GM18909 (cell line): Measurements from ENCODE around the gene KLHL25.
"Not testable (repeated sequence)": the region's sequence is repeated elsewhere in the genome, so short reads cannot be mapped to it uniquely, and the experiment has no call there.

Experiments used
- ATAC-seq: cut with Tn5 transposase; IDR thresholded peaks from one replicate; pipeline ENCODE4 v1.9.1; 2021; ENCODE audit warnings: mild to moderate bottlenecking; ENCODE audit not compliant: unreplicated experiment, poor library complexity

KLHL25 gene

GRCh38 chr15:85794598-85795336, at the start of gene KLHL25:
Gene KLHL25, minus strand, starts transcription at chr15:85794925. Its CDS starts 25,115 bp downstream, at chr15:85769810.
- ATAC-seq = peak; percentile 98

- no peak for ATAC-seq
Measured at GRCh38 chr15:85840802-85841152, 46.1 kb upstream of the KLHL25 start.

DNA sequence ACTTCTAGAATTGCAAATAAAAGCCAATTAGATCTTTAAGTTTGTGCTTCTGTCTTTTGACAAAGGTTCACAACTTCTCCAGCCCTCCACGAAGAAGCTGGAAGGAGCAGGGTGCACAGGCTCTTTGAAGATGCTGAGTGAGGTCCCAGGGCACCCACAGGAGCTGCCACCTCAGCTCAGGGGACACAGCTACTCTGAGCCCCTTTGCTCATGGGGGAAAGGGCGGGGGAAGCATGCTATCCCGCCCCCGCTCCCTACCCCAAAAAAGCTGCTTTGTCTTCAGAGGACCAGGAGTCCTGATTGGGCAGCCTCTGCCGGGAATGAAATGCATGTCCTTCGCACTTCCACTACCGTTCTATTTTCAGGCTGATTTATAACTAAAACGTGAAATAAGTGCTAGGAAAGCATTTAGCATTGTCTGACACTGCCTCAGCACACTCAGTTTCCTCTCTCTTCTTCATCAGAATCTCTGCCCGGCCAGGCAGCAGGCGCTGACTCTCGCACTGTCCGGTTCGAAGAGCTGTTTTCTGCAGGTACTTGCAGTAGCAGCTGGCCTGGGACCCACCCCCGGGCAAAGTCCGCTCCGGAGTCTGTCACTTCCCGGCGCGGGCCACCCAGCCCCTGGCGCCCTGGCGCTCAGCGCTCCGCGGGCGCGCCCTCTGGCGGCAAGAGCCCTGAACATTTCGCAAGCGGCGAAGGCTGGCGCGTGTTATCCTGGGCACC, 45.5 kb upstream of the KLHL25 start:
- peak; percentile 97 for ATAC-seq

DNA sequence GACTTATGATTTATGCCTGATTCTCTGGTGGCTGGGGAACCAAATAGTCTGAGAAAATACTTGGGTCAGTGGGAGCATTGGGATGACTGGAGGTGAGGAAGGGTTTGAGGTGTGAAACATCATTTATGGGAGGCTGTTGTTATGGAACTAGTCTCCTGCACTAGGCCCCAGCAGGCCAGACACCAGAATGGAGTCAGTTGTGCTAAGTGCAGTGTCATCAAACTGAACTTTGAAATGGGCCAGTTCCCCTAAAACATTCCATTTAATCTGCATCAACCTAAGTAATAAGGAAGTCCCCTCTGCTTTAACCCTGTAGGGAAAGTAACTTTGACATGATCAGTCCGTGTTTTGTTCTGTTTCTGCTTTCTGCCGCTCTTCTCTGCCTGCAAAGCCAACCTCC, 44.9 kb upstream of the KLHL25 start:
- ATAC-seq = no peak

GRCh38 chr15:85838655-85839054, 43.9 kb upstream of the KLHL25 start:
- no peak for ATAC-seq

- ATAC-seq = no peak
Measured at GRCh38 chr15:85837881-85838280, 43.2 kb upstream of the KLHL25 start.

- no peak for ATAC-seq
Measured at GRCh38 chr15:85837011-85837433, 42.3 kb upstream of the KLHL25 start.

GRCh38 chr15:85834651-85835050, 39.9 kb upstream of the KLHL25 start:
- ATAC-seq = no peak

- ATAC-seq = no peak
Measured at GRCh38 chr15:85832394-85832793, 37.7 kb upstream of the KLHL25 start.

DNA sequence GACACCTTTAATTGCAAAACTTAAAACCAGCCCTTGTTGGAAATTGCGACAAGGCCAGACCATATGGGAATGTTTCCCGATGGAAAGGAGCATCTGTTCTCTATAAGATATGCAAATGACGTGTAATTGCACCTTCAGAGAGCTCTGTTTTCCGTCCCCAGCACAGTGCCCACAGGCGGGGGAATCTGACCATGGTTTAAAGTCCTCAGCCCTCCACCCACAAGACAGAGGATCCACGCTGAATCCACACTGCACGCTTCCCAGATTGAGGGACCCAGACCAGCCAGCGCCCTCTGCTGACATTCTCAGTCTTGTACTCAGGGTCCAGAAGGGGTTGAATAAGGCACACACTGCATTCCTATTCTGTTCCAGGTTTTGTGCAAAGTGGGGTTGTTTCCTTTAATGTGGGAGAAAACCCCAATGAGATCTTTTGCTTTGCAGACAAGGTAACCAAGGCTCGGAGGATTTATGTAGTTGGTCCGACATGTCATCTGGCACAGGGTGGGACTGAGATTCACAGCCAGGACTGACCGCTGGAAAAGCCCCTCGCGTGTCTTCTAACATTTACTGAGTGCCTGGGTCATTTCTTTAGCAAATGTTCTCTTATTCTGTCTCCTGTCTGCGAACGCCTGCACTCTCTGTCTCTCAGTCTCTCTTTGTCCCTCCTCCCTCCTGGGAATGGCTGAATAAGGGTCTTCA, 36.8 kb upstream of the KLHL25 start:
- ATAC-seq = no peak

- not testable (repeated sequence) for ATAC-seq
Measured at GRCh38 chr15:85829754-85830153, 35.0 kb upstream of the KLHL25 start.

DNA sequence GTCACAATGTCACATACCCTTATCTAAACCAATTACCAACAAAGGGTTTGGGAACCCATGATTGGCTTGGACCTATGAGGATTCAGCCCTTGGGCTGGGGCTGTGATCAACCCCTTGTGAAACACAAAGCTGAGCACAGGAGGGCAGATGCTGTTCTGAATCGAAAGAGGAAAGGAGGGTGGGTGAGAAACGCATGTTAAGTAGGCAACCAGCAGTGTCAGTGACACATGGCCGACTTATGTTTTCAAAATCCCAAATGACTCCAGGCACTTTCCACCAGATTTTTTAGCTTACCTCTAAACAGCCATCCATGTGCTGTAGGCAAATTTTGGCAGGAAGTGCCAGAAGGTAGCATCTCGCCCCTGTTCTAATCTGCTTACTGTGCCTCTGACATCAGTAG, 34.1 kb upstream of the KLHL25 start:
- ATAC-seq = no peak

DNA sequence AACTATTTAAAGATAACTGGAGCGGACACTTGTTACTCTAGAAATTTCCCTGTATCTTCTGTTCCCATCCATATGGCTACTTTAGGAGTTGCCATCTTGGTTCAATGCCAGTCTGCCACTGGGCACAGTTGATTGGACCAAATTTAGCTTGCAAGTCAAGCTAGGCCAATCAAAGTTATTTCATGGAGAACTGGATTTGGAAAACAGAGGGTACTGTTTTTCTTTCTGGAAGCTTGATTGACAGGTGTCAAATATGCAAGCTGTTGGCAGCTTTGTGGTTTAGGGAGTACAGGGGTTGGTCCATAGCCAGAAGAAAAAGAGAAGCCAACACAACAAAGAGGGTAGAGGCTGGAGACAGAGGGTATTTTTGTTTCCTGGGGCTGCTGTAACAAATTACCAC, 33.4 kb upstream of the KLHL25 start:
- no peak for ATAC-seq

DNA sequence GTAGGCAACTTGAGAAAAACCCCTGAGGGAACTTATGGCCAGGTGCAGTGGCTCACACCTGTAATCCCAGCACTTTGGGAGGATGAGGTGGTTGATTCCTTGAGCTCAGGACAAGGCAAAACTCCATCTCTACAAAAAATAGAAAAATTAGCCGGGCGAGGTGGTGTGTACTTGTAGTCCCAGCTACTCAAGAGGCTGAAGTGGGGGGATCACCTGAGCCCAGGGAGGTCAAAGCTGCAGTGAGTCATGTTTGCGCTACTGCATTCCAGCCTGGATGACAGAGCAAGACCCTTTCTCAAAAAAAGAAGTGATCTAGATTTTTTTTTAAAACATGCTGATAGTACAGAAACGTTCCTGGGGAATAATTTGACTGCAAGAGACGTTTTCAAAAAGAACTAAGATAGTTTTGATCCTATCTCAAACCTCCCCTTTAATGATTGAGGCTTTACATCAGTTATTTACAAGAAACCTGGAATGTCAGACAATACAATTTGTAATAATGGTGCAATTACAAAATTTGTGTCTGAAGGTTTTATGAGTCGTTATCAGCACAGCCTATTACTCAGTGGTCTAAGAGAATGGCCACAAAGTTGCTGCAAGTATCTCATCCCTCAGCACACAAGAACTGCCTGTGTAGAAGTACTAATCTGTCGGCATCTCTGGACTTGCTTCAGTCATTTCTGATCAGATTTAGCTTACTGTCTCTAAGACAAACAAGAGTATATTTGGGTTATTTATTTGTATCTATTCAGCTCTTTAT, 32.2 kb upstream of the KLHL25 start:
- ATAC-seq = no peak

GRCh38 chr15:85825719-85826118, 31.0 kb upstream of the KLHL25 start:
- no peak for ATAC-seq

- no peak for ATAC-seq
Measured at GRCh38 chr15:85825118-85825517, 30.4 kb upstream of the KLHL25 start.

GRCh38 chr15:85821545-85821944, 26.8 kb upstream of the KLHL25 start:
- ATAC-seq = no peak

- no peak for ATAC-seq
Measured at GRCh38 chr15:85819938-85820337, 25.2 kb upstream of the KLHL25 start.

DNA sequence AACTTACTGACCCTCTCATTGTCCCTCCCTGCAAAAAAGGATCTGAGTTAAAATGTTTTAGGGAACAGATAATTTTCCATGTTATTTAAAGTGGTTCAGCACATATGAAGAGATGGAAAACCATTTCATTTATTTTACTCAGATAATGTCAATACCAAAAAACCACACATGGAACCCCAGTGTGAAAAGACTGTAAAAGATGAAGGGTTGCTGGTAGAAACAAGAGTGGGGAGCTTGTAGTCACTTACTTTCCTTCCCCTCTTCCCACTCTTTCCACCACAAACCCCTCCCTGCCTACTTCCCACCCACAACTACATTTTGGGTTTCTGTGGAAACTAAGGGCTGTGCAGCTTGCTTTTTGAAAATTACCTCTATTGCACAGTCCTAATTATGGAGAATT, 18.5 kb upstream of the KLHL25 start:
- no peak for ATAC-seq

DNA sequence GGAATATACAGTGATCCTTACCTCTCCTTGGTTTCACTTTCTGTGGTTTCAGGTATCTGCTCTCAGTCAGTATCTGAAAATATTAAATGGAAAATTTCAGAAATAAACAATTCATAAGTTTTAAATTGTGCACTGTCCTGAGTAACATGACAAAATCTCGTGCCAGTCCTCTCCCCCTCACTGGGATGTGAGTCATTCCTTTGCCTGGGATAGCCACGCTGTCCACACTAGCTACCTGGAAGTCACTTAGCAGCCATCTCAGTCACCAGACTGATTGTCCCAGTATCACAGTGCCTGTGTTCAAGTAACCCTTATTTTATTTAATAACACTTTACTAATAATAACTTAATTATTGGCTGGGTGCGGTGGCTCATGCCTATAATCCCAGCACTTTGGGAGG, 15.3 kb upstream of the KLHL25 start:
- no peak for ATAC-seq

DNA sequence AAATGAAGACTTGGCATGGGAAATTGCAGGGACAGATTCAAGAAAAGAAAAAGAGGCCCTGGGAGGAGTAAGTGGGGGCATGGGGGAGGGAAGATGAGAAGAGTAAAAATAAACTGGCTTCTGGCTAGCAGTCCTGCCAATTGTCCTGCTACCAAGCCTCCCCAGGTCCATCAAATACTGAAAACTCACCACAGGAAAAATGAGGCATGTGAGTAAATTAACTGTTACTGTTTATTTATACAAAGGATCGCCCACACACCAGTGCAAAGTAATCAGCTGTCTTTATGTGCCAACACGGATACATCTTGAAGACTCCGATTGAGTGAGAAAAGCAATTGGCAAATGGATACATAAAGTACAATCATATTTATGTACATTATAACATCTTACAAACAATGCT, 10.7 kb upstream of the KLHL25 start:
- no peak for ATAC-seq
